Liver (tissue), 9 donors: ENCODE measurements around the gene TAAR8. TPM values are rescaled to one million over a fixed set of nuclear protein-coding genes. Genes with fewer than 3 reads are reported as not detected.

Experiments used
- DNase-seq: peaks from one replicate; pipeline ENCODE4 v3.0.0-alpha.2; 2017; ENCODE audit warnings: low spot score
- H3K27ac ChIP-seq, 2 donors: one replicate each; pipeline ENCODE4 v1.7.0; 2013; ENCODE audit warnings: inconsistent platforms in 2 of 2, low read length in 2 of 2, control low read depth in 1 of 2, low read depth in 1 of 2, mild to moderate bottlenecking in 1 of 2
- H3K27me3 ChIP-seq, 4 donors: one replicate each; pipeline versions ENCODE4 v1.6.1 to v1.7.0; 2013; ENCODE audit warnings: low read length in 3 of 4, inconsistent platforms in 1 of 4, mild to moderate bottlenecking in 1 of 4, moderate library complexity in 1 of 4; ENCODE audit not compliant: control insufficient read depth in 4 of 4, insufficient read depth in 4 of 4
- H3K36me3 ChIP-seq, 4 donors: one replicate each; pipeline versions ENCODE4 v1.6.1 to v1.7.0; 2013; ENCODE audit warnings: low read length in 3 of 4, mild to moderate bottlenecking in 3 of 4, low read depth in 1 of 4, moderate library complexity in 1 of 4; ENCODE audit not compliant: control insufficient read depth in 4 of 4, insufficient read depth in 3 of 4
- H3K4me1 ChIP-seq, 4 donors: one replicate each; pipeline versions ENCODE4 v1.6.1 to v1.7.0; 2013; ENCODE audit warnings: low read length in 3 of 4, mild to moderate bottlenecking in 3 of 4, moderate library complexity in 1 of 4; ENCODE audit not compliant: control insufficient read depth in 4 of 4, insufficient read depth in 4 of 4
- H3K4me3 ChIP-seq, 3 donors: one replicate each; pipeline versions ENCODE4 v1.6.1 to v1.7.0; 2013; ENCODE audit warnings: low read length in 3 of 3, control low read depth in 1 of 3, low read depth in 1 of 3, mild to moderate bottlenecking in 1 of 3
- H3K9ac ChIP-seq, 2 donors: one replicate each; pipeline ENCODE4 v1.7.0; 2013; ENCODE audit warnings: low read length in 2 of 2, mild to moderate bottlenecking in 2 of 2, moderate library complexity in 2 of 2, control low read depth in 1 of 2, low read depth in 1 of 2
- H3K9me3 ChIP-seq, 4 donors: one replicate each; pipeline versions ENCODE4 v1.6.1 to v1.7.0; 2013; ENCODE audit warnings: low read length in 3 of 4; ENCODE audit not compliant: control insufficient read depth in 4 of 4
- FOXA1 ChIP-seq: IDR thresholded peaks from 2 replicates; pipeline ENCODE4 v1.6.1; 2016; ENCODE audit warnings: antibody characterized with exemption
- FOXA2 ChIP-seq: IDR thresholded peaks from 2 replicates; pipeline ENCODE4 v1.6.1; 2016; ENCODE audit warnings: antibody characterized with exemption
- HNF4A ChIP-seq, 2 donors: conservative IDR thresholded peaks; 2 replicates each; pipeline ENCODE4 v1.6.1; 2016; ENCODE audit warnings: antibody characterized with exemption in 2 of 2, mild to moderate bottlenecking in 2 of 2
- HNF4G ChIP-seq: IDR thresholded peaks from 2 replicates; pipeline ENCODE4 v1.6.1; 2016; ENCODE audit warnings: antibody characterized with exemption
- JUND ChIP-seq, 2 donors: IDR thresholded peaks; 2 replicates each; pipeline ENCODE4 v1.6.1; 2016; ENCODE audit warnings: antibody characterized with exemption in 2 of 2
- NR2F2 ChIP-seq: IDR thresholded peaks from 2 replicates; pipeline ENCODE4 v1.6.1; 2016; ENCODE audit warnings: antibody characterized with exemption
- RXRA ChIP-seq, 2 donors: IDR thresholded peaks; 2 replicates each; pipeline ENCODE4 v1.6.1; 2017 to 2018; ENCODE audit warnings: antibody characterized with exemption in 2 of 2, mild to moderate bottlenecking in 1 of 2
- SP1 ChIP-seq: IDR thresholded peaks from 2 replicates; pipeline ENCODE4 v1.6.1; 2018; ENCODE audit warnings: antibody characterized with exemption, mild to moderate bottlenecking
- WGBS: extraction: QIAGEN DNeasy Blood & Tissue Kit; methylation state at CpG from one replicate; pipeline ENCODE4 v1.1.7; 2013; 5-methylcytosine and 5-hydroxymethylcytosine counted together
- polyA plus RNA-seq, 2 donors: library from polyadenylated mRNA; stranded (reverse) in 1 of 2; unstranded in 1 of 2; fragments of 200-250 nt in 1 of 2; fragments of >200 nt in 1 of 2; fragmentation: Nextera tagmentation in 1 of 2; extraction: Ambion mirVana in 1 of 2; gene quantifications; one replicate each; pipeline versions ENCODE4 v1.2.1 to v1.2.3, GENCODE V29; 2013 to 2015
- total RNA-seq, 2 donors: library from RNA; depleted of rRNA; stranded (reverse); fragments of >200 nt; gene quantifications; one replicate each; pipeline ENCODE4 v1.2.3, GENCODE V29; 2014
- TF ChIP-seq, protein P1 (sequence below): IDR thresholded peaks from 2 replicates; pipeline ENCODE4 v1.6.1; 2016; ENCODE audit warnings: antibody characterized with exemption
- TF ChIP-seq, protein P2 (sequence below): IDR thresholded peaks from 2 replicates; pipeline ENCODE4 v1.6.1; 2016; ENCODE audit warnings: antibody characterized with exemption, mild to moderate bottlenecking
- TF ChIP-seq, protein P3 (sequence below): IDR thresholded peaks from 2 replicates; pipeline ENCODE4 v1.6.1; 2016; ENCODE audit warnings: antibody characterized with exemption
- TF ChIP-seq, protein P4 (sequence below): IDR thresholded peaks from 2 replicates; pipeline ENCODE4 v1.6.1; 2016; ENCODE audit warnings: antibody characterized with exemption
- donor health status: healthy.
- donor health status: healthy.
- donor health status: healthy.
- donor health status: healthy.
- donor health status: healthy.

The TAAR8 gene
- total and polyA plus RNA-seq, 4 donors, result not detected

- no peak for DNase-seq
- no peak overlapping the region for H3K27ac ChIP-seq
- H3K4me3 ChIP-seq, result no peak overlapping the region
- H3K9ac ChIP-seq, result no peak overlapping the region
- no peaks in the 10 kb centered on the region for H3K9me3 ChIP-seq
- H3K27me3 ChIP-seq, result peaks cover 0 to 5% (median 0%) of the 10 kb centered on the region in 4 donors
- TF ChIP-seq JUND (IDR thresholded peaks at IDR 0.05) (no peak), SP1 (no peak), HNF4A (conservative IDR thresholded peaks at IDR 0.05) (no peak), RXRA (IDR thresholded peaks at IDR 0.05) (no peak), NR2F2 (no peak), HNF4G (no peak)
- TF ChIP-seq, protein P1, sequence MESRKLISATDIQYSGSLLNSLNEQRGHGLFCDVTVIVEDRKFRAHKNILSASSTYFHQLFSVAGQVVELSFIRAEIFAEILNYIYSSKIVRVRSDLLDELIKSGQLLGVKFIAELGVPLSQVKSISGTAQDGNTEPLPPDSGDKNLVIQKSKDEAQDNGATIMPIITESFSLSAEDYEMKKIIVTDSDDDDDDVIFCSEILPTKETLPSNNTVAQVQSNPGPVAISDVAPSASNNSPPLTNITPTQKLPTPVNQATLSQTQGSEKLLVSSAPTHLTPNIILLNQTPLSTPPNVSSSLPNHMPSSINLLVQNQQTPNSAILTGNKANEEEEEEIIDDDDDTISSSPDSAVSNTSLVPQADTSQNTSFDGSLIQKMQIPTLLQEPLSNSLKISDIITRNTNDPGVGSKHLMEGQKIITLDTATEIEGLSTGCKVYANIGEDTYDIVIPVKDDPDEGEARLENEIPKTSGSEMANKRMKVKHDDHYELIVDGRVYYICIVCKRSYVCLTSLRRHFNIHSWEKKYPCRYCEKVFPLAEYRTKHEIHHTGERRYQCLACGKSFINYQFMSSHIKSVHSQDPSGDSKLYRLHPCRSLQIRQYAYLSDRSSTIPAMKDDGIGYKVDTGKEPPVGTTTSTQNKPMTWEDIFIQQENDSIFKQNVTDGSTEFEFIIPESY, result no peak
- TF ChIP-seq, protein P2, sequence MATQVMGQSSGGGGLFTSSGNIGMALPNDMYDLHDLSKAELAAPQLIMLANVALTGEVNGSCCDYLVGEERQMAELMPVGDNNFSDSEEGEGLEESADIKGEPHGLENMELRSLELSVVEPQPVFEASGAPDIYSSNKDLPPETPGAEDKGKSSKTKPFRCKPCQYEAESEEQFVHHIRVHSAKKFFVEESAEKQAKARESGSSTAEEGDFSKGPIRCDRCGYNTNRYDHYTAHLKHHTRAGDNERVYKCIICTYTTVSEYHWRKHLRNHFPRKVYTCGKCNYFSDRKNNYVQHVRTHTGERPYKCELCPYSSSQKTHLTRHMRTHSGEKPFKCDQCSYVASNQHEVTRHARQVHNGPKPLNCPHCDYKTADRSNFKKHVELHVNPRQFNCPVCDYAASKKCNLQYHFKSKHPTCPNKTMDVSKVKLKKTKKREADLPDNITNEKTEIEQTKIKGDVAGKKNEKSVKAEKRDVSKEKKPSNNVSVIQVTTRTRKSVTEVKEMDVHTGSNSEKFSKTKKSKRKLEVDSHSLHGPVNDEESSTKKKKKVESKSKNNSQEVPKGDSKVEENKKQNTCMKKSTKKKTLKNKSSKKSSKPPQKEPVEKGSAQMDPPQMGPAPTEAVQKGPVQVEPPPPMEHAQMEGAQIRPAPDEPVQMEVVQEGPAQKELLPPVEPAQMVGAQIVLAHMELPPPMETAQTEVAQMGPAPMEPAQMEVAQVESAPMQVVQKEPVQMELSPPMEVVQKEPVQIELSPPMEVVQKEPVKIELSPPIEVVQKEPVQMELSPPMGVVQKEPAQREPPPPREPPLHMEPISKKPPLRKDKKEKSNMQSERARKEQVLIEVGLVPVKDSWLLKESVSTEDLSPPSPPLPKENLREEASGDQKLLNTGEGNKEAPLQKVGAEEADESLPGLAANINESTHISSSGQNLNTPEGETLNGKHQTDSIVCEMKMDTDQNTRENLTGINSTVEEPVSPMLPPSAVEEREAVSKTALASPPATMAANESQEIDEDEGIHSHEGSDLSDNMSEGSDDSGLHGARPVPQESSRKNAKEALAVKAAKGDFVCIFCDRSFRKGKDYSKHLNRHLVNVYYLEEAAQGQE, result no peak
- TF ChIP-seq, protein P3, sequence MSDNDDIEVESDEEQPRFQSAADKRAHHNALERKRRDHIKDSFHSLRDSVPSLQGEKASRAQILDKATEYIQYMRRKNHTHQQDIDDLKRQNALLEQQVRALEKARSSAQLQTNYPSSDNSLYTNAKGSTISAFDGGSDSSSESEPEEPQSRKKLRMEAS, result no peak
- H3K4me1 ChIP-seq, result no peaks in the 10 kb centered on the region
- 59% methylated on average over 4 of the region's 4 CpGs for WGBS
- H3K36me3 ChIP-seq, result no peaks in the 10 kb centered on the region
Measured at GRCh38 chr6:132569170-132569569, 16.7 kb downstream of the TAAR8 start.

DNA sequence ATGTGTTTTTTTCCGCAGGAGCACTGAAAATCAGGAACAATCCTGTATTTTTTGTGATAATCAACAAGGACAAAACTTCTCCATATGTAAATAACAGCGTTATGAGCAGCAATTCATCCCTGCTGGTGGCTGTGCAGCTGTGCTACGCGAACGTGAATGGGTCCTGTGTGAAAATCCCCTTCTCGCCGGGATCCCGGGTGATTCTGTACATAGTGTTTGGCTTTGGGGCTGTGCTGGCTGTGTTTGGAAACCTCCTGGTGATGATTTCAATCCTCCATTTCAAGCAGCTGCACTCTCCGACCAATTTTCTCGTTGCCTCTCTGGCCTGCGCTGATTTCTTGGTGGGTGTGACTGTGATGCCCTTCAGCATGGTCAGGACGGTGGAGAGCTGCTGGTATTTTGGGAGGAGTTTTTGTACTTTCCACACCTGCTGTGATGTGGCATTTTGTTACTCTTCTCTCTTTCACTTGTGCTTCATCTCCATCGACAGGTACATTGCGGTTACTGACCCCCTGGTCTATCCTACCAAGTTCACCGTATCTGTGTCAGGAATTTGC, 17.8 kb downstream of the TAAR8 start, which contains the start of gene TAAR6:
Gene TAAR6 (plus strand): TSS at position 102 of the 557 bp plus-strand sequence. CDS start 0 bp downstream, at position 102.
- no peak within 1 kb of the TSS for H3K9ac ChIP-seq
- no peaks in the 10 kb centered on the region for H3K9me3 ChIP-seq
- no peak for TF ChIP-seq FOXA2
- no peak for TF ChIP-seq NR2F2
- no peak for TF ChIP-seq SP1
- TF ChIP-seq, protein P4, sequence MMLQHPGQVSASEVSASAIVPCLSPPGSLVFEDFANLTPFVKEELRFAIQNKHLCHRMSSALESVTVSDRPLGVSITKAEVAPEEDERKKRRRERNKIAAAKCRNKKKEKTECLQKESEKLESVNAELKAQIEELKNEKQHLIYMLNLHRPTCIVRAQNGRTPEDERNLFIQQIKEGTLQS, result no peak
- TF ChIP-seq FOXA1, result no peak
- TF ChIP-seq RXRA (IDR thresholded peaks at IDR 0.05), result no peak
- no peak within 1 kb of the TSS for H3K27ac ChIP-seq
- WGBS, result 83% methylated on average over 15 of the region's 15 CpGs
- no peak for DNase-seq
- H3K4me1 ChIP-seq, result no peaks in the 10 kb centered on the region
- H3K27me3 ChIP-seq, result peaks cover 0 to 5% (median 0%) of the 10 kb centered on the region in 4 donors
- H3K4me3 ChIP-seq, result no peak within 1 kb of the TSS
- H3K36me3 ChIP-seq, result no peaks in the 10 kb centered on the region

DNA sequence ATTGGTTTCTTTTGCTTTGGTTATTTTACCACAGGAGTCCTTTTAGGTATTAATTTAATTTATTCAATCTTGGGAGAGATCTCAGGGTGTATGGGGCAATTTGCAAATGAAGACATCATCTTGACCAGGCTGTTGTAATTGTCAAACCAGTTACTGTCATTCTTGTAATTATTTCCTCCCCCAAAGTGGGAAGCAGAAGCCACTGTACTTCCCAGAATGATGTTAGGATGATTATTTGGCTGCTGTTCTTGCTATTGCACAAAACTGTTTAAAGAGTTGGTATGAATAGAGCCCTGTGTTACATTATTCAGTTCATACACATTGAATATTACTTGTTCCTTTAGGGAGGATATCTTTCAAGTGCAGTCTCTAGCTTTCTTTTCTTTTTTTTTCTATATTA, 19.3 kb downstream of the TAAR8 start:
- Histone ChIP-seq H3K36me3 (no peaks in the 10 kb centered on the region), H3K9ac (no peak overlapping the region), H3K9me3 (no peaks in the 10 kb centered on the region), H3K27ac (no peak overlapping the region), H3K4me3 (no peak overlapping the region), H3K4me1 (no peaks in the 10 kb centered on the region), H3K27me3 (peaks cover 0 to 5% (median 0%) of the 10 kb centered on the region in 4 donors)
- TF ChIP-seq, protein P2, result no peak
- DNase-seq, result no peak
